Keratinocyte (primary cell): ENCODE results near the gene SERPIND1. TPM values are rescaled to one million over a fixed set of nuclear protein-coding genes. Genes with fewer than 3 reads are reported as not detected.

Source experiments
- DNase-seq: peaks from one replicate; pipeline ENCODE4 v3.0.0-alpha.2; 2011; ENCODE audit warnings: low read depth, missing footprints, low spot score
- FAIRE-seq: peaks from 2 replicates; lab custom pipeline; 2011; peaks lifted over from hg19 to GRCh38; lab: Jason Lieb, UNC
- H2AFZ ChIP-seq: 2 replicates; pipeline ENCODE4 v1.6.0; 2012; ENCODE audit warnings: low read length, control low read depth, inconsistent platforms; ENCODE audit not compliant: control insufficient read depth
- H3K27ac ChIP-seq: 2 replicates; pipeline ENCODE4 v1.5.1; 2011; ENCODE audit warnings: low read length; ENCODE audit not compliant: control insufficient read depth, insufficient read depth
- H3K27me3 ChIP-seq: 3 replicates; pipeline ENCODE4 v1.6.0; 2011; ENCODE audit warnings: low read length; ENCODE audit not compliant: control insufficient read depth, insufficient read depth; ENCODE audit errors: extremely low read depth
- H3K36me3 ChIP-seq, 2 experiments: 2 replicates in 1 of 2; 3 replicates in 1 of 2; pipeline ENCODE4 v1.5.1; 2011; ENCODE audit warnings: low read length in 2 of 2, mild to moderate bottlenecking in 1 of 2; ENCODE audit not compliant: control insufficient read depth in 2 of 2, insufficient read depth in 2 of 2; ENCODE audit errors: extremely low read depth in 1 of 2
- H3K4me1 ChIP-seq: 3 replicates; pipeline ENCODE4 v1.5.1; 2011; ENCODE audit warnings: low read length; ENCODE audit not compliant: control insufficient read depth, insufficient read depth; ENCODE audit errors: extremely low read depth
- H3K4me2 ChIP-seq: 3 replicates; pipeline ENCODE4 v1.6.0; 2011; ENCODE audit warnings: low read depth, low read length; ENCODE audit not compliant: control insufficient read depth, insufficient read depth; ENCODE audit errors: extremely low read depth
- H3K4me3 ChIP-seq, 3 experiments: fragments of 200-600 bp in 1 of 3; sonication (generic) in 1 of 3; 2 replicates in 2 of 3; 3 replicates in 1 of 3; pipeline ENCODE4 v1.5.1; 2011 to 2016; ENCODE audit warnings: low read length in 3 of 3, mild to moderate bottlenecking in 3 of 3, control low read depth in 2 of 3, inconsistent platforms in 1 of 3, low read depth in 1 of 3, mixed read lengths in 1 of 3, mixed run types in 1 of 3, moderate library complexity in 1 of 3; ENCODE audit not compliant: control insufficient read depth in 2 of 3, insufficient read depth in 2 of 3; ENCODE audit errors: extremely low read depth in 1 of 3
- H3K79me2 ChIP-seq: 2 replicates; pipeline ENCODE4 v1.6.0; 2012; ENCODE audit warnings: low read length; ENCODE audit not compliant: control insufficient read depth, insufficient read depth
- H3K9ac ChIP-seq: 3 replicates; pipeline ENCODE4 v1.6.0; 2011; ENCODE audit warnings: low read length; ENCODE audit not compliant: control insufficient read depth, insufficient read depth; ENCODE audit errors: extremely low read depth
- H3K9me1 ChIP-seq: 3 replicates; pipeline ENCODE4 v1.6.0; 2011; ENCODE audit warnings: low read length; ENCODE audit not compliant: control insufficient read depth, insufficient read depth; ENCODE audit errors: extremely low read depth
- H3K9me3 ChIP-seq: 2 replicates; pipeline ENCODE4 v1.5.1; 2012; ENCODE audit warnings: low read depth, low read length; ENCODE audit not compliant: control insufficient read depth
- H4K20me1 ChIP-seq: 3 replicates; pipeline ENCODE4 v1.6.0; 2011; ENCODE audit warnings: low read length; ENCODE audit not compliant: control insufficient read depth, insufficient read depth; ENCODE audit errors: extremely low read depth
- EZH2 ChIP-seq: IDR thresholded peaks from one replicate; pipeline ENCODE4 v1.6.1; 2012; ENCODE audit warnings: inconsistent platforms, mild to moderate bottlenecking, low read length, moderate library complexity
- dilution Hi-C: fragments of 300-500 bp; cut with MboI; formaldehyde crosslinking; loops from one replicate; pipeline ENCODE4 v1.7.0; 2020; ENCODE audit warnings: low sequenced_read_pairs; ENCODE audit not compliant: extremely low pct_ligation_motif_present
- polyA plus RNA-seq, 5 experiments: library from polyadenylated mRNA; depleted of rRNA in 3 of 5; stranded (reverse) in 3 of 5; stranded (forward) in 1 of 5; unstranded in 1 of 5; fragments of >200 nt; gene quantifications; 1 replicate in 1 of 5; 2 replicates in 3 of 5; 3 replicates in 1 of 5; pipeline versions ENCODE4 v1.2.1 to v1.2.3, GENCODE V29; 2011 to 2012; ENCODE audit warnings: missing spikeins in 2 of 5, low read depth in 1 of 5, low replicate concordance in 1 of 5
- TF ChIP-seq, protein P1 (sequence below), 3 experiments: IDR thresholded peaks in 1 of 3; conservative IDR thresholded peaks in 1 of 3; optimal IDR thresholded peaks in 1 of 3; 2 replicates in 2 of 3; 3 replicates in 1 of 3; pipeline versions ENCODE3 to v1.5.1; 2011; ENCODE audit warnings: low read length in 3 of 3, mild to moderate bottlenecking in 3 of 3, moderate library complexity in 2 of 3, control low read depth in 1 of 3, inconsistent platforms in 1 of 3; ENCODE audit not compliant: insufficient read depth in 2 of 3; ENCODE audit errors: extremely low read depth in 1 of 3

Gene SERPIND1
- polyA plus RNA-seq, 1 donor (not counting 4 experiments of a cell fraction or from before 2014, with no cell fraction given), result not detected

DNA sequence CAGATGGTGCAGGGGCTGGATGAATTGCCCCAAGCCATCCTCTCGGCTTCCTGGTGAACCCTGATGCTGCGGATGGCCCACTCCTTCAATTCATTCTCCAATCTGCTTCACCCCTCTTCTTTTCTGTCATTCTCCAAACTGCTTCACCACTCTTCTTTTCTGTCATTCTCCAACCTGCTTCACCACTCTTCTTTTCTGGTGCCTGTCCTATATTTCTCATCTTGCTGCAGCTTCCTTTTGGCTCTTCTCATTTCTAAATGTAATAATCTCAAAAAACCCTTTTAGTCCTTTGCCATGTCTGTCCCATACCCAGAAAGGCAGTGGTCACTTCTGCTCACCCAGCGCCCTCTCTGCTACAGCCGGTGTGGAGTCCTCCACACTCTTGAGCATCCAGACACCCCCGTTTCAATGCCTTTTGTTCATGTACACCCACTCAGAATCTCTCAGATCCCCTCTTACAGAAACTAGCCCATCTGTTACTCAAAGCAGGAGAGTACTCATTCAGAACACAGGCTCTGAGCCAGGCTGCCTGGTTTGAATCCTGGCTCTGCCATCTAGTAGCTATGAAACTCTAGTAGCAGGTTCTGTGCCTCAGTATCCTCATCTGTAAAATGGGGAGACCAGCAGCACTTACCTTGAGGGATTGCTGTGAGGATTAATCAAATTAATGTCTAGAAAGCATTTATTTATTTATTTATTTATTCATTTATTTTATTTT lies 14.9 kb downstream of the SERPIND1 start:
- H3K4me1 ChIP-seq, result no peaks in the 10 kb centered on the region
- no peak overlapping the region for H3K27ac ChIP-seq
- peaks cover 12 to 20% of the 10 kb centered on the region in 2 experiments for H3K36me3 ChIP-seq
- H3K9me3 ChIP-seq, result no peaks in the 10 kb centered on the region
- H4K20me1 ChIP-seq, result no peaks in the 10 kb centered on the region
- H3K79me2 ChIP-seq, result no peaks in the 10 kb centered on the region
- no peaks in the 10 kb centered on the region for H3K27me3 ChIP-seq
- no peak overlapping the region for H3K9ac ChIP-seq
- H2AFZ ChIP-seq, result no peak overlapping the region
- FAIRE-seq (no peak), DNase-seq (no peak)
- TF ChIP-seq, protein P1, sequence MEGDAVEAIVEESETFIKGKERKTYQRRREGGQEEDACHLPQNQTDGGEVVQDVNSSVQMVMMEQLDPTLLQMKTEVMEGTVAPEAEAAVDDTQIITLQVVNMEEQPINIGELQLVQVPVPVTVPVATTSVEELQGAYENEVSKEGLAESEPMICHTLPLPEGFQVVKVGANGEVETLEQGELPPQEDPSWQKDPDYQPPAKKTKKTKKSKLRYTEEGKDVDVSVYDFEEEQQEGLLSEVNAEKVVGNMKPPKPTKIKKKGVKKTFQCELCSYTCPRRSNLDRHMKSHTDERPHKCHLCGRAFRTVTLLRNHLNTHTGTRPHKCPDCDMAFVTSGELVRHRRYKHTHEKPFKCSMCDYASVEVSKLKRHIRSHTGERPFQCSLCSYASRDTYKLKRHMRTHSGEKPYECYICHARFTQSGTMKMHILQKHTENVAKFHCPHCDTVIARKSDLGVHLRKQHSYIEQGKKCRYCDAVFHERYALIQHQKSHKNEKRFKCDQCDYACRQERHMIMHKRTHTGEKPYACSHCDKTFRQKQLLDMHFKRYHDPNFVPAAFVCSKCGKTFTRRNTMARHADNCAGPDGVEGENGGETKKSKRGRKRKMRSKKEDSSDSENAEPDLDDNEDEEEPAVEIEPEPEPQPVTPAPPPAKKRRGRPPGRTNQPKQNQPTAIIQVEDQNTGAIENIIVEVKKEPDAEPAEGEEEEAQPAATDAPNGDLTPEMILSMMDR (optimal IDR thresholded peaks at IDR 0.05 in 1 of 3, IDR thresholded peaks at IDR 0.05 in 1 of 3, conservative IDR thresholded peaks at IDR 0.05 in 1 of 3; ENCODE audit: extremely low read depth in 1 of 3, insufficient read depth in 2 of 3, low read length in 3 of 3), result no peak
- TF ChIP-seq EZH2, result no peak
- H3K4me3 ChIP-seq, result no peak overlapping the region
- H3K4me2 ChIP-seq, result no peak overlapping the region
- no peaks in the 10 kb centered on the region for H3K9me1 ChIP-seq
- dilution Hi-C loops, result no loop called here

- H3K79me2 ChIP-seq, result no peaks in the 10 kb centered on the region
- no peak overlapping the region for H2AFZ ChIP-seq
- H3K4me3 ChIP-seq, result no peak overlapping the region
- H3K9me1 ChIP-seq, result no peaks in the 10 kb centered on the region
- dilution Hi-C loops, result no loop called here
- DNase-seq (no peak), FAIRE-seq (no peak)
- H3K9ac ChIP-seq, result no peak overlapping the region
- no peaks in the 10 kb centered on the region for H3K27me3 ChIP-seq
- no peak for TF ChIP-seq EZH2
- TF ChIP-seq, protein P1 (optimal IDR thresholded peaks at IDR 0.05 in 1 of 3, IDR thresholded peaks at IDR 0.05 in 1 of 3, conservative IDR thresholded peaks at IDR 0.05 in 1 of 3; ENCODE audit: extremely low read depth in 1 of 3, insufficient read depth in 2 of 3, low read length in 3 of 3), result no peak
- no peak overlapping the region for H3K4me2 ChIP-seq
- peaks cover 17 to 27% of the 10 kb centered on the region in 2 experiments for H3K36me3 ChIP-seq
- no peaks in the 10 kb centered on the region for H3K4me1 ChIP-seq
- H4K20me1 ChIP-seq, result no peaks in the 10 kb centered on the region
- no peaks in the 10 kb centered on the region for H3K9me3 ChIP-seq
- H3K27ac ChIP-seq, result no peak overlapping the region
Observed at GRCh38 chr22:20792221-20792965, 18.5 kb downstream of the SERPIND1 start.
